MCF 10A (cell line): ENCODE results near the gene WAC. TPM values are rescaled to one million over a fixed set of nuclear protein-coding genes. Genes with fewer than 3 reads are reported as not detected.
"Not testable (repeated sequence)": the region's sequence is repeated elsewhere in the genome, so short reads cannot be mapped to it uniquely, and the experiment has no call there.

Experiments
- BruUV-seq: library from RNA; stranded (reverse); fragments of 400-500 nt; replicated peaks from 2 replicates; lab custom pipeline; 2021; lab: Mats Ljungman, UMichigan
- CTCF ChIA-PET: fragments of 300-600 bp; sonication (Branson Sonifier 250); formaldehyde crosslinking; extraction: SDS; loops from one replicate; lab custom pipeline; 2021; ENCODE audit warnings: antibody characterized with exemption, inconsistent platforms; lab: Yijun Ruan, JAX
- POLR2A ChIA-PET: fragments of 300-600, 350-650 bp; sonication (Branson Sonifier 250); formaldehyde crosslinking; extraction: SDS; loops from one replicate; lab custom pipeline; 2020; ENCODE audit warnings: antibody characterized with exemption, inconsistent platforms; lab: Yijun Ruan, JAX
- DNase-seq: peaks from one replicate; pipeline ENCODE4 v3.0.0-alpha.2; 2018; ENCODE audit not compliant: unreplicated experiment
- H3K27ac Mint-ChIP-seq: one replicate; pipeline ENCODE4 v1.8.0; 2022; ENCODE audit warnings: mild to moderate bottlenecking, low read depth, mixed read lengths; ENCODE audit not compliant: unreplicated experiment
- H3K27me3 Mint-ChIP-seq: one replicate; pipeline ENCODE4 v1.8.0; 2022; ENCODE audit warnings: mixed read lengths; ENCODE audit not compliant: insufficient read depth, unreplicated experiment
- H3K36me3 Mint-ChIP-seq: one replicate; pipeline ENCODE4 v1.8.0; 2022; ENCODE audit warnings: mild to moderate bottlenecking, moderate library complexity, mixed read lengths; ENCODE audit not compliant: insufficient read depth, unreplicated experiment
- H3K4me1 Mint-ChIP-seq: one replicate; pipeline ENCODE4 v1.8.0; 2022; ENCODE audit warnings: mixed read lengths; ENCODE audit not compliant: insufficient read depth, unreplicated experiment
- H3K4me3 Mint-ChIP-seq: one replicate; pipeline ENCODE4 v1.8.0; 2022; ENCODE audit warnings: mild to moderate bottlenecking, moderate library complexity, mixed read lengths; ENCODE audit not compliant: unreplicated experiment
- H3K9me3 Mint-ChIP-seq: one replicate; pipeline ENCODE4 v1.8.0; 2022; ENCODE audit warnings: mixed read lengths; ENCODE audit not compliant: unreplicated experiment
- intact Hi-C: fragments of 100-400 bp; cut with micrococcal nuclease; formaldehyde crosslinking; loops from 2 replicates; pipeline ENCODE4 v1.14.1; 2022
- total RNA-seq: library from RNA; stranded (reverse); gene quantifications from 2 replicates; pipeline ENCODE4 v1.2.3, GENCODE V29; 2022
- TF ChIP-seq, protein P1 (sequence below): fragments of 200-600 bp; IDR thresholded peaks from one replicate; pipeline ENCODE4 v1.8.0; 2022; ENCODE audit warnings: antibody characterized with exemption, mild to moderate bottlenecking; ENCODE audit not compliant: unreplicated experiment

Gene WAC
- total RNA-seq, 1 experiment from 2014 or later = 155 TPM

DNA sequence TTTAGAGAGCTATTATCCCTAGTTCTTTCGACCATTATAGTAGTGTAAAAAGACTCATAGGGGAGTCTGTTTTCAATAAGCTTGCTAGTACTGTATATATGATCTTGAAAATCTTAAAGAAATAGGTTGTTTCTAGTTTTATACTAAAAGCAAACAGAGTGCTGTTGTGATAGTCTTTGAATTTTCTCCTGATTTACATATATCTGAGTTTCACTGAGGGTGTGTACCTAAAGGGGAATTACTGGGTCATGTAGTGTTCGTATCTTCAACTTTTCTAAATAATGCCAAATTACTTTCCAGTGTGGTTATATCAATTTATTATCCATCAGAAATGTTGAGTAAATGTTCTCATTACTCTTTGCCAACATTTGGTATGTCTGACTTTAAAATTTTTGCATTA is 73.7 kb downstream of the WAC start:
- H3K4me1 Mint-ChIP-seq = peaks cover 16% of the 10 kb centered on the region
- DNase-seq = no peak
- TF ChIP-seq, protein P1, sequence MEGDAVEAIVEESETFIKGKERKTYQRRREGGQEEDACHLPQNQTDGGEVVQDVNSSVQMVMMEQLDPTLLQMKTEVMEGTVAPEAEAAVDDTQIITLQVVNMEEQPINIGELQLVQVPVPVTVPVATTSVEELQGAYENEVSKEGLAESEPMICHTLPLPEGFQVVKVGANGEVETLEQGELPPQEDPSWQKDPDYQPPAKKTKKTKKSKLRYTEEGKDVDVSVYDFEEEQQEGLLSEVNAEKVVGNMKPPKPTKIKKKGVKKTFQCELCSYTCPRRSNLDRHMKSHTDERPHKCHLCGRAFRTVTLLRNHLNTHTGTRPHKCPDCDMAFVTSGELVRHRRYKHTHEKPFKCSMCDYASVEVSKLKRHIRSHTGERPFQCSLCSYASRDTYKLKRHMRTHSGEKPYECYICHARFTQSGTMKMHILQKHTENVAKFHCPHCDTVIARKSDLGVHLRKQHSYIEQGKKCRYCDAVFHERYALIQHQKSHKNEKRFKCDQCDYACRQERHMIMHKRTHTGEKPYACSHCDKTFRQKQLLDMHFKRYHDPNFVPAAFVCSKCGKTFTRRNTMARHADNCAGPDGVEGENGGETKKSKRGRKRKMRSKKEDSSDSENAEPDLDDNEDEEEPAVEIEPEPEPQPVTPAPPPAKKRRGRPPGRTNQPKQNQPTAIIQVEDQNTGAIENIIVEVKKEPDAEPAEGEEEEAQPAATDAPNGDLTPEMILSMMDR = no peak
- POLR2A ChIA-PET = no interaction called here
- no peaks in the 10 kb centered on the region for H3K9me3 Mint-ChIP-seq
- H3K36me3 Mint-ChIP-seq = peaks cover 90% of the 10 kb centered on the region
- intact Hi-C loops = no loop called here
- H3K4me3 Mint-ChIP-seq = no peak overlapping the region
- no TSS peak for BruUV-seq
- CTCF ChIA-PET = no interaction called here
- no peak overlapping the region for H3K27ac Mint-ChIP-seq
- H3K27me3 Mint-ChIP-seq = no peaks in the 10 kb centered on the region

DNA sequence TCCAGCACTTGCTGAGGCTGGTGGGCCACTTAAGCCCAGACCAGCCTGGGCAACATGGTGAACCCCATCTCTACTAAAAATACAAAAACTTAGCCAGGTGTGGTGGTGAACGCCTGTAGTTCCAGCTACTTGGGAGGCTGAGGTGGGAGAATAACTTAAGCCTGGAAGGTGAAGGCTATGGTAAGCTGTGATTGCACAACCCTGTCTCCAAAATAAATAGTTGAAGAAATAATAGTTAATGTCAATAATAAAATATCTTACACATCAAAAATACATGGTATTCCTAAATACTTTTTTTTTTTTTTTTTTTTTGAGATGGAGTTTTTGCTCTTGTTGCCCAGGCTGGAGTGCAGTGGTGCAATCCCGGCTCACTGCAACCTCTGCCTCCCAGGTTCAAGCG is 76.7 kb downstream of the WAC start:
- H3K4me3 Mint-ChIP-seq, H3K9me3 Mint-ChIP-seq, intact Hi-C loops, H3K27me3 Mint-ChIP-seq, BruUV-seq, DNase-seq, H3K4me1 Mint-ChIP-seq, H3K27ac Mint-ChIP-seq: not testable (repeated sequence)
- H3K36me3 Mint-ChIP-seq = peaks cover 97% of the 10 kb centered on the region
- ChIA-PET POLR2A (interaction anchor here (0.8 to 1.1 kb wide), 2 partner anchors 14 to 17 kb away, joined by 3 to 5 read pairs; no protein-coding TSS in a partner anchor), CTCF (interaction anchor here (0.7 kb wide), 1 partner anchor 25 kb away, joined by 3 read pairs; no protein-coding TSS in a partner anchor)

DNA sequence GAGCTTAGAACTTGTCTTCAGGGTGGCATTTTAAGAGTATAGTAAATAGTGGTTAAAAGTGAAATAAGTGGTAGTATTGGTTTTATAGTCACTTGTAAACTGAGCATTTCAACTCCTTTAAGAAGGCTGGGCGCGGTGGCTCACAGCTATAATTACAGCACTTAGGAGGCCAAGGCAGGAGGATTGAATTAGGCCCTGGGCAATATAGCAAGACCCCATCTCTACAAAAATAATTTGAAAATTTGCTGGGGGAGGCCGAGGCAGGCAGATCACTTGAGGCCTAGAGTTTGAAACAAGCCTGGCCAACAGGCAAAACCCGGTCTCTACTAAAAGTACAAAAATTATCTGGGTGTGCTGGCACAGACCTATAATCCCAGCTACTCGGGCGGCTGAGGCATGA is 80.0 kb downstream of the WAC start:
- H3K27me3 Mint-ChIP-seq = no peaks in the 10 kb centered on the region
- peak overlapping the region; percentile 84 for H3K27ac Mint-ChIP-seq
- no peak overlapping the region for H3K4me3 Mint-ChIP-seq
- no TSS peak for BruUV-seq
- intact Hi-C loops = no loop called here
- ChIA-PET CTCF (no interaction called here), POLR2A (no interaction called here)
- peaks cover 10% of the 10 kb centered on the region for H3K4me1 Mint-ChIP-seq
- peaks cover 96% of the 10 kb centered on the region for H3K36me3 Mint-ChIP-seq
- no peak for DNase-seq
- TF ChIP-seq, protein P1 = no peak
- no peaks in the 10 kb centered on the region for H3K9me3 Mint-ChIP-seq

DNA sequence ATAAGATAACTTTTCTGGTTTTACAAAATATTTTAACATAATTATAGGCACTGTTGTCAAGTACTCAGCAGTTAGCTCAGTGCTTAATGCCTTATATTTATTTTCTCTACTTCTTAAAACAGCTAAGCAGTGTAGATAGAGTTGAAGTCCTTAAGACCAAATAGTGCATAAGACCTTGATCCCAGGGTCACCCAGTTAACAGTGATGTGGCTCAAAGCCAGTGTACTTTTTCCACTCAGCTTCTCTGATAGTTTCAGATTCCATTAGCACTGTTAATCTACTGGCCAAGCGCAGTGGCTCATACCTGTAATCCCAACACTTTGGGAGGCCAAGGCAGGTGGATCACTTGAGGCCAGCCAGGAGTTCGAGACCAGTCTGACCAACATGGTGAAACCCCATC is 83.6 kb downstream of the WAC start:
- H3K9me3 Mint-ChIP-seq = no peaks in the 10 kb centered on the region
- H3K27me3 Mint-ChIP-seq = no peaks in the 10 kb centered on the region
- TF ChIP-seq, protein P1 = no peak
- no peak for DNase-seq
- no peak overlapping the region for H3K27ac Mint-ChIP-seq
- peaks cover 4% of the 10 kb centered on the region for H3K4me1 Mint-ChIP-seq
- ChIA-PET POLR2A (no interaction called here), CTCF (no interaction called here)
- BruUV-seq = no TSS peak
- H3K36me3 Mint-ChIP-seq = peaks cover 98% of the 10 kb centered on the region
- intact Hi-C loops = no loop called here
- no peak overlapping the region for H3K4me3 Mint-ChIP-seq
